GM19468 (cell line): ENCODE results near the gene NTN4.
"Not testable (repeated sequence)": the region's sequence is repeated elsewhere in the genome, so short reads cannot be mapped to it uniquely, and the experiment has no call there.

Experiments used
- ATAC-seq: cut with Tn5 transposase; IDR thresholded peaks from one replicate; pipeline ENCODE4 v1.9.1; 2021; ENCODE audit warnings: mild to moderate bottlenecking, moderate library complexity, moderate number of reproducible peaks; ENCODE audit not compliant: unreplicated experiment; ENCODE audit errors: extremely low read depth

The NTN4 gene

DNA sequence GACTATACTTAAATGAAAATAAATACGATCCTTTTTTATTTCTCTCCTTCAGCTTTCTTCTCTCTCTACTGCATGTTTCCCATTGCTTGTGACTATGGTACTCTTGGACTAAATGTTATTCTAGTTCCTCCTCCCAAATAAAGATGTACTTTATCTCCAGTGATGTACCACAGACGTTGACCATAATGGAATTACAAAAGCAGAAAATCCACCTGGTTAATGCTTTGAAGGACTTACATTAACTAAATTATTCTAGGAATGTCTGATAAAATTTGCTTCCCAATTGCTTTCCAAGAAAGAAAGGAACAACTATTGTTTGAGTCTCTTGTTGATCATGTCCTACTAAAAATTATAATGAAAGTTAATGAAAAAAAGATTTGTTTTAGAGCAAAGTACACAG is 71.8 kb downstream of the NTN4 start:
- no peak for ATAC-seq

DNA sequence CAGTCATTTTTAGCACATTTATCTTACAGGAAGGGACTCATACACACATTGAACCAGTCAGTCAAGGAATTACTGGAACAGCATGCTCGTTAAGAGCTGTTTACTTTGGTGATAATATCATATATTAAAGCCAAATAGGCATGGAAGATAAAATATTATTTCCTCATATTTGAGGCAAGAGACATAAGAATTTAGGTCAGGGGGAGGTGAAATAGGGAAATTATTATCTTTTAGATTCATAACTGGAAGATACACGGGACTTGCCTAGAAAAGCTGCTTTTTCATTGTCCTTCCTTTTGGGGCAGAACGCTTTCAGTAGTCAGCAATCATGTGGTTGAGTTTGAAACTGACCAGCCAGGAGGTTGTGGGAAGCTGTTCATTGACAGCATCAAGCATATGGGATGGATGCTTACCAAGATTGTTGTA is 72.5 kb downstream of the NTN4 start:
- no peak for ATAC-seq

DNA sequence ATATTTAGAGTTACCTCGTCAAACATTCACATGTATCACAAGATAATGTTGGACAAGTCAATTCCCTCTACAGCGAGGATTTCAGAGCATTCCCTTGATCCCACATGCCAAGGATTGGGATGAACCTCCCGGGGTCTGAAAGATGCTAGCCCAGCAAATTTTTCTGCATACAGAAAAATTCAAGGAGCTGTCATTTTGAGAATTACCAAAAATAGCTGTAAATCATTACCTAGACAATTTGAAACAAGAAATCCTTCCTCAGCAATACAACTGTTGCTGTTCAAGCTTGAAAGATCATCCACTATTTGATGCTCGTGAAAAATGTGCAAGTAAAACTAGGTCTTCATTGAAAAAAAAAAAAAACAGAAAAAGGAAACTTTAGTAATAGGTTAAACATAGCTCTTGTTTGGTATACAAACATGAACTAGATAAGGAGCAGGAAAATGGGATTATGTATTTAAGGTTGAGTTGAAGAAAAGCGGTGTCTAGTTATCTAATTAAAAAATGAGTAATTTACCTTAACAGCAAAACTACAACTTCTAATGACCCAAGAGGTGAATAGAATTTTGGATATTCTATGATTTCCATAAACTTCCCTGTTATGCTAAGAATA is 73.1 kb downstream of the NTN4 start:
- ATAC-seq, result no peak

DNA sequence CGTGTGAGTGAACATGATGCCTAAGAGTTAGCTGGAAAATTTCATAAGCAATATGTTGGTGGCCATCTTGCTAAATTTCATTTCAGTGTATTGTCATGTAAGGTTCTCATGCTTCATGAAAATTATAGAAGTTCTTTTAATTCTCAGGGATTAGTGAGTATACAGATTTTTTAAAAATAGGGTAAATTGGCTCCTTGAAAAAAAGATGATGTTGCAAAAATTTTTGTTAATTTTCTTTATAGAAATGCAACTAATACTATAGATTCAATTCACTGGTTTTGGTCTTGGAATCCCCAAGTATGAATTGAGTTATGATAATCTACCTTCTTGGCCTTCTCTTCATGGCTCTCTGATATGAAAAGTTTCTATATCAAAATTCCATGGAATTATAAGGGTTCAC is 75.4 kb downstream of the NTN4 start:
- ATAC-seq, result no peak

DNA sequence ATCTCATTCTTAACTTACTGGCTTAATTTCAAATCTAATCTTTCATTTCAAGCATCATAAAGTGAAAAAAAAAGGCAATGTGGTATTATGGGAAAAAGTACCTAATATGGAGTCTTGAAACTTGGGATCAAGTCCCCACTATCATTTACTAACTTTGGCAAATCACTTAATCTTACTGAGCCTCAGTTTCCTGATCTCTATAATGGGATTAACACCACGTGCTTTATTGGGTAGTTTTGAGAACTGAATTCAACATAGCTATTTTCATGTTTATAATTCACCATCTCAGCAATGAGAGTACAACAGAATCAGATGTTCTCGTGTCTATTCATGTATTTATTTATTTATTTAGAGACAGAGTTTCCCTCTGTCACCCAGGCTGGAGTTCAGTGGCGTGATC is 78.3 kb downstream of the NTN4 start:
- ATAC-seq, result no peak

DNA sequence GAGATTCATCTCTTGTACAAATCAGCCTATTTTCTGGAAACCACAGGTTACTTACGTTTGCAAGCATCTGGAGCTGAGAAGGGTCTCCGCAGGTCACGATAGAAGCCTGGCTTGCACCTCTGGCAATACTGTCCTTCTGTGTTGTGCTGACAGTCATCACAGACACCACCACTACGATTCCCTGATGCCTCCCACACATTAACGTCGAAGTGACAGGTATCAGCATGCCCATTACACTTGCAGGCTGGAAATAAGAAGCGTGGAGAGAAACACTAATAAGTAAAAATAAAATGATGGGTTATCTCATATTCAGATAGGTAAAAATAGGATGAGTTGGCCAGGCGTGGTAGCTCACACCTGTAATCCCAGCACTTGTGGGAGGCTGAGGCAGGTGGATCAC is 80.2 kb downstream of the NTN4 start:
- no peak for ATAC-seq

DNA sequence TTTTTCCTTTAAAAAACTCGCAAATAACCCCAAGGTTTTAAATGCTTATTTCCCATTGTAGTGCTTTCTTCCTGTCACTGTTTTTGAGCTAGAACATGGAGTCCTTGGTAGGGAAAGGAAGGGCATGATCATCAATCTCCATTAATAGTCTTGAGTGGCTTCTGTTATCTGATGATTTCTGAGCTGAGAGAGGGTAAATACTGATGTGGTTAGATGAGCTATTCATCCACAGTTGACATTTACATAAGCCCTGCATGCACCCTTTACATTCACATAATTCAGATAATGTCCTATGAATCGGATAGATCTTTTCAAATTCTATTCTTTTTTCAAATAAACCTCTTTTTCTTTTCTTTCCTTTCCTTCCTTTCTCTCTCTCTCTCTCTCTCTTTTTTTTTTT is 81.4 kb downstream of the NTN4 start:
- ATAC-seq, result no peak

DNA sequence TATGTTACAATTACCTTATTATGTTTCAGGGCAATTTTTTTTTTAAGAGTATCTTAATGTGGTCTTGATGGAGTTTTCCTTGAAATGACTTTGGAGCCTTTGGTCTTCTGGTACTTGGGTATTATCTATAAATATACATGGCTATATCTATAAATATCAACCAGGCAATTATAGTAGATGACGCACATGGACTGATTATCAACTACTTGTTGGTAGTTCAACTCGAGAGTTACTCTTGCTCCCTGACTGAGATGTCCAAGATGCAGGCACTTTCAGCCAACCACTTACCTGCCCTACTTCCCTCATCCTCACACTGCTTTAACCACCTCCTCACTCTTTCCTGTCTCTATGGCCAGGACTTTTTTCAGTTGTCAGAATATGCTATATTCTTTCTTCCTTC is 85.4 kb downstream of the NTN4 start:
- ATAC-seq, result no peak

DNA sequence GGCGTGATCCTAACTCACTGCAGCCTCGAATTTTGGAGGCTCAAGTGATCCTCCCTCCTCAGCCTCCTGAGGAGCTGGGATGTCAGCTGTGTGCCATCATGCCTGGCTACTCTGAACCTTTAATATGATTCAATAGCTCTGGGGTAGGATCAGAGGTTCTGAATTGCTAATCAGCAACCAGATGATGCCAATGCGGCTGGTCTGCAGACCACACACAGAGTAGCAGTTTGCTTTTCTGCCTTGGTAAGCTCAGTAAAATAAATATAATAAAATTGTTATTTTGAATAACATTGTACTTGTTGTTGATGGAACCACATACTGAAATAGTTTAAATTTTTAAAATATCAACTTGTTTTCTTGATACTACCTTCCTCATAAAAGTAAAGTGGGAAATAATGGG is 86.6 kb downstream of the NTN4 start:
- ATAC-seq, result no peak

DNA sequence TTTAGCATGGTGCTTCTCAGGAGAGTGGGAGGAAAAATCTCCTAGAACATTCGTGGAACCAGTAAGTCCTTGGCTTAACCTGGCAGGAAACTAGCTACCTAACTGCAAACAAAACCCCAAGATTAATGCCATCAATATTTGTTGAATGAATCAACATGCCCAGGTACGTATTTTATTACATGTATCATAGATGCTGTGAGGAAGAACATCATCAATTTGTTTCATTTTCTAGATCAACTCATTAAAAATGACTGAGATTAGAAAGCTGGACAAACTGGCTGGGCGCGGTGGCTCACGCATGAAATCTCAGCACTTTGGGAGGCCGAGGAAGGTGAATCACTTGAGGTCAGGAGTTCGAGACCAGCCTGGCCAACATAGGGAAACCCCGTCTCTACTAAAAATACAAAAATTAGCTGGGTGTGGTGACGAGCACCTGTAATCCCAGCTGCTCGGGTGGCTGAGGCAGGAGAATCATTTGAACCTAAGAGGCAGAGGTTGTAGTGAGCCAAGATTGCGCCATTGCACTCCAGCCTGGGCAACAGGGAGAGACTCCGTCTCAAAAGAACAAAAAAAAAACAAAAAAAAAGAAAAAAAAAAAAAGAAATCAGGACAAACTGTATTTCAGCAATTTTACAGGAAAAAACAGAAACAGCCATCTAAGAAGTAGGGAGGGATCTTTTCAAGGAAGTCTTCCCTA is 88.7 kb downstream of the NTN4 start:
- no peak for ATAC-seq

DNA sequence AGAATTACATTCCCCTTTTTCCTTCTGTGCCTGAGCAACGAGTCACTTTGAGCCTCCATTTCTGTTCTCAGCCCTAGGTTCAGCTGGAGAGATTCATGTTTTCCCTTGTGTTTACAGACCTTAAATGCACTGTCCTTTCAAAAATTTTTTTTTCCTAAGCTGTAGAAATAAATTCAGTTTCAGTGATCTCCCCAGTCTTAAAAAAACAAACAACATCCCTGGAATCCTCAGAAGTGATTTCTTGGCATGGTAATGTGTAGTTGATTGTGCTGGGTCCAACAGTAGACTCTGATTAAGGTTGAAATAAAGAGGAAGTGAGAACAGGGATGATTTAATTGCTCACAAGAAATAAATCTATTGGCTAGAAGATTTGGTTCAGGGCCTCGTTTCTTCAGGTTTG is 89.3 kb downstream of the NTN4 start:
- ATAC-seq, result no peak

DNA sequence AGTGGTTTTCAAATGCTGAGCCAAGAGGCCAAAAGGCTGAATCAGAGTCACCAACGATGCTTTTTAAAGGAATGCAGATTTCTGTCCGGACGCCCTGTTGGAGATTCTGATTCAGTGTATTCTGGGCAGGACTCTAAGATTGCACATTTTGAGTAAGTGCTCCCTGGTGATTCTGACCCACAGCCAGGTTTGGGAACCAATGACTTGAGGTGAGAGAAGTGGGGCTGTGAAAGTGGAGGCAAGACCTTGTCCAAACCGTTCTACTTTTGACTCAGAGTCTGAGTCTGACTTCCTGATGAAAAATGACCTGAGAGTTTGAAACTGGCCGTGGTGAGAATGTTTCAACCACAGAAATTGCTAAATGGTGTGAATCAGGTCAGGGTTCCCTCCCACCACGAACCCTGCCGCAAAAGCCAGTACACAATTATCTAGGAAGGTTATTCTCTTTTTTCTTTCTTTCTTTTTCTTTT is 90.2 kb downstream of the NTN4 start:
- ATAC-seq, result peak; percentile 90

DNA sequence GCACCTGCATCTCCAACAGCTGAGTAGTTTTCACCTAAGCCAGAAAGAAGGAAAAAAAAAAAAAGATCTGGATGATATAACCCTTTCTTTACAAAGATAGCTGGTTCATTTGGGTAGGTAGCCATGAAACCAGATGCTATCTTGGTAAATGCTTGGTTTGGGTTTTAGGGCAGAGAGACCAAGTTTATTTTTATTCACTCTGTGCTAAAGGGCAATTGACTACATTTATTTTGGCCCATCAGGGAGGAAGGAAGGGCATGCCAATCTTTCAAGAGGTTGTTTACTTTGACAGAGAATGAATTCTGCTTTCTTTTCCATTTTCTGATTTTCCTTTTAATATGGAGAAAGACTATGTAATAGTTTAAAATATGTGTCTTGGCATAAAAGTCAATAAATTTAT is 91.0 kb downstream of the NTN4 start:
- ATAC-seq, result no peak

DNA sequence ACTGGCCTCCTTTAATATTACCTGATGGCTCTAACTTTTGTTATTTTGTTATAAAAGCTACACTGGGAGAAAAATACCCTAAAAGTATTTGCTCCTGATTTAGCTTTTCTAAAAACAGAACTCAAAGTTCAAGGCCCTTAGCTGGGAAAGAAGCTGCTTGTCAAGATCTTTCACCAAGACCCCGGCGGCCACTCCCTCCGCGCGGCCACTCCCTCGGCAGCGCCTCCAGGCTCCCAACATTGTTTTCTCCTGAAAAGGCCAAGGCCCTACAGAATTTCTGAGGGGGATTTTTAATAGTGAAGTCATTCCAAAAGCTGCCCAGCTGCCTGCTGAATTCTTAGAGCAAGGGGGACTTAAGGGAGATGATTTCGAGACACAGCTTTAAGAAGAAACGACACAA is 96.4 kb downstream of the NTN4 start:
- ATAC-seq, result no peak

DNA sequence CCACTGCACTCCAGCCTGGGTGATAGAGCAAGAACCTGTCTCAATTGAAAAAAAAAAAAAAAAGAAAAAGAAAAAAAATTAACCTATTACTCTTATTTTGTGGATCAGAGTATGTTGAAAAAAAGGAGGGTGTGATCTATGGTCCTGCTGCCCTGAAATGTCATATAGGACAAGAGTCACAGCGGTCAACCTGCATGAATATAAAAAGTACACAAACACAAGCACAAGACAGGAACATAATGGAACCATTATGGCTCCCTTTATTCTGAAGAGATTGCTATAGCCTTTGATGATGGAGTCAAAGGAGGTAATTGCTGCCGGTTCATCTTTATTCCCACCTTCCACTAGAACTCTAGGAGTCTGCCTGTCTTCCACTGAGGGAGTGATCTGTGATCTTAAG is 96.9 kb downstream of the NTN4 start:
- no peak for ATAC-seq

DNA sequence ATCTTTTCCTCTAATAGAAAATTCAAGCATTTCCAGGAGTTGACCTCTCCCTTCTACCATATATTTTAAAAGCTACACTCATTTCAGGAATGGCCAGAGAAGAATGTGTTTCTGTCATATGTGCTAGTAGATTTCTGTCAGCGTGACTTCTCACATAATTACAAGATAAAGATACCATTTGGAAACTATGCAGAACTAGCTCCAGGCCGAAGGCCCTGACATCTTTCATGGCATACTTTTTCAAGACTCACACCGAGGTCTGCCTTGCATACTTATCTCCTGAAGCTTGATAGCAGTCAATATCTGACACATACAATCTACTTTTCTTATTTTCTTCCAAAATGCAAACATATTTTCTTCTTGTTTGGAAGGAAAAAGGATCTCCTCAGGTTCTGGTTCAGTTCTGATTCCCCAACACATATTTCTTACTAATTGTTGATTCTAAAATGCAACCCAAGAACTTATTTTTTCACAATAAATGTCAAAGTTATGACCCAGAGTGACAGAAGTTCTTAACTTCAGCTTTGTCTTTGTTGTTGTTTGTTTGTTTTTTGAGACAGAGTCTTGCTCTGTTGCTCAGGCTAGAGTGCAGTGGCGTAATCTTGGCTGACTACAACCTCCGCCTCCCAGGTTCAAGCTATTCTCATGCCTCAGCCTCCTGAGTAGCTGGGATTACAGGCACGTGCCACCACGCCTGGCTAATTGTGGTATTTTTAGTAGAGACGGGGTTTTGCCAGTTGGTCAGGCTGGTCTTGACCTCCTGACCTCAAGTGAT is 99.5 kb downstream of the NTN4 start:
- no peak for ATAC-seq

DNA sequence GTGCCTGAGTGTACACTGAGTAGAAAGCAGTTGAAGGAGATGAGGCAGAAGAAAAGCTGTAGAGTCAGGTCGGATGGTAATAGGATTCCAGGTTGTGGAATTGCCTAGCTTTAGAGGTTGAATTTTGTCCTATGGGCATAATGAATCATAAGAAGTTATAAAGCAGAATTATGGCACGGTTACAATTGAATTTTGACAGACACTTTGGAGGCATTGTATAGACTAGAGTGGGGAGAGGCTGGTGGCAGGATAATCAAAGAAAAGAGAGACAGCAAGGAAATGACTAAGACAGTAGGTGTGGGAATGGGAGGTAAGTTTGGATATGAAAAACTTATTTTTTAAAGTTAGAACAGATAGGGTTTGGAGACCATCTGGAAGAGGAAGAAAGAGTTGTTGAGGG is 102.6 kb downstream of the NTN4 start:
- ATAC-seq, result no peak

DNA sequence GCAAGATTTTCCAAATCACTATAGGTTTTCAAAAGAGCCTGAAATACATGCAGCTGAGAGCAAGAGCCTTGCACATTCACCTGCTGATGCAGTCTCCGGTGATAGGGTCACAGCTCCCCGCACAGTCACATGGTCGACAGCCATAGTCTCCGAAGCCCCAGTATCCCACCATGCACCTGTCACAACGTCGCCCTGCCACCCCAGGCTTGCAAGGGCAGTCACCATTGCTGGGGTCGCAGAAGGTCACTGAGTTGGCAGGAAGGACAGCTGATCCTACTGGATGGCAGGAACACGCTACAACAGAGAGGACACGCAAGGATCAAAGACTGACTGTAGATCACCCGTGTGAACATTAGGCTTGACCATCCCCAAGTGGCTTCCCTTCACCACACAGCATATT is 107.1 kb downstream of the NTN4 start:
- ATAC-seq, result no peak

DNA sequence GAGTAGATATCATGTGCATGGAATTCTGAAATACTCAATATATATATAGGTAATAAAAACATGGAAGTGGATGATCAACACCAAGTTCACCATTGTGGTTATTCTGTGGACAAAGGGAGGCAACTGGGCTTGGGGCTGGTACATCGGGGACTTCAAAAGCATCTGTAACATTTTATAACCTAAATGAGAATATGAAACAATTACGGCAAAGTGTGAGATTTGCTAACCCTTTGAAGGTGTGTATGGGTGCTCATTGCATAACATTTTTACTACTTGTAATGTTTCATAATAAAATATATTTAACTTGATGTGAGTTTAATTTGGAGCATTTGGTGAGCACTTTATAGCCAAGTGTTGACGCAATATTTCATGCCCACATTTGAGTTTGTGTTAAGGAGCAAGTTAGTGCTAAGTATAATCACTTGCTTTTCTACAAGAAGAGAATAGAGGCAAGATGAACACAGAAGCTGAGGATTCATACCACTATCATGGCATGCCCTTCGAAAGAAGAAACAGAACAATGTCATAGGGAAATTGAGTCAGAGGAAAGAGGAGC is 109.3 kb downstream of the NTN4 start:
- ATAC-seq, result no peak

DNA sequence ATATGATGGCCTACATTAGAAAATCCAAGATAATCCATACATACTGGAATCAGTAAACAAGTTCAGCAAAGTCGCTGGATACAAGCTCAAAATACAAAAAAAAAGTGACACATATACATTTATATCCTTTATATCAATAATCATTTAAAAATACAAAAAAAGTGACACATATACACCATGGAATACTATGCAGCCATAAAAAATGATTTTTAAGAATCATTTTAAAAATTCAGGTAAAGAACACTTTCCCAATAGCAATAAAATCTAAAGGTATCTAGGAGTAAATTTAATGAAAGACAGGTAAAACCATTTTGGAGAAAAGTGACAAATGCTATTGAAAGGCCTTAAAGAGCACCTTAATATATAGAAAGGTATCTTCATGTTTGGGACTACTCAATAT is 111.9 kb downstream of the NTN4 start:
- ATAC-seq, result no peak

DNA sequence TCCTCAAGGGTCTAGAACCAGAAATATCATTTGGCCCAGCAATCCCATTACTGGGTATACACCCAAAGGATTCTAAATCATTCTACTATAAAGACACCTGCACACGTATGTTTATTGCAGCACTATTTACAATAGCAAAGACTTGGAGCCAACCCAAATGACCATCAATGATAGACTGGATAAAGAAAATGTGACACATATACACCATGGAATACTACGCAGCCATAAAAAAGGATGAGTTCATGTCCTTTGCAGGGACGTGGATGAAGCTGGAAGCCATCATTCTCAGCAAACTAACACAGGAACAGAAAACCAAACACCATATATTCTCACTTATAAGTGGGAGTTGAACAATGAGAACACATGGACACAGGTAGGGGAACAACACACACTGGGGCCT is 112.8 kb downstream of the NTN4 start:
- not testable (repeated sequence) for ATAC-seq
